ENCODE measurements around the gene SPHK1. TPM values are rescaled to one million over a fixed set of nuclear protein-coding genes. Genes with fewer than 3 reads are reported as not detected.

The SPHK1 gene
- total RNA-seq, 2 donors from 2014 or later: 6.6 to 34.1 TPM

GRCh38 chr17:76407509-76407908 lies 23.1 kb downstream of the SPHK1 start:
- Histone ChIP-seq H3K27ac (no peak overlapping the region), H3K9me3 (no peaks in the 10 kb centered on the region), H3K4me1 (replicated peaks) (no peaks in the 10 kb centered on the region), H3K4me3 (no peak overlapping the region), H3K27me3 (replicated peaks; ENCODE audit: insufficient read depth) (no peaks in the 10 kb centered on the region), H3K36me3 (no peaks in the 10 kb centered on the region)
- DNase-seq (ENCODE audit: low spot score): no peak
- WGBS: 92% methylated on average over 4 of the region's 4 CpGs
- intact Hi-C loops (cut with DNase I): loop anchor here (5.0 kb wide), 1 partner anchor 100 kb away; no protein-coding TSS in a partner anchor
- TF ChIP-seq POLR2AphosphoS5 (IDR thresholded peaks at IDR 0.05) (no peak), CTCF (IDR thresholded peaks at IDR 0.05) (no peak), POLR2A (IDR thresholded peaks at IDR 0.05) (no peak)

GRCh38 chr17:76408037-76408849 lies 23.8 kb downstream of the SPHK1 start:
- no peaks in the 10 kb centered on the region for H3K36me3 ChIP-seq
- no peaks in the 10 kb centered on the region for H3K27me3 ChIP-seq (replicated peaks; ENCODE audit: insufficient read depth)
- no peaks in the 10 kb centered on the region for H3K9me3 ChIP-seq
- H3K4me1 ChIP-seq (replicated peaks): no peaks in the 10 kb centered on the region
- H3K4me3 ChIP-seq: no peak overlapping the region
- peak; percentile 65 for DNase-seq (ENCODE audit: low spot score)
- TF ChIP-seq CTCF (IDR thresholded peaks at IDR 0.05): peak; percentile 29 to 70 (median 62)
- TF ChIP-seq POLR2AphosphoS5 (IDR thresholded peaks at IDR 0.05): peak; percentile 28
- TF ChIP-seq POLR2A (IDR thresholded peaks at IDR 0.05): no peak
- intact Hi-C loops (cut with DNase I): loop anchor here (5.0 kb wide), 1 partner anchor 99 kb away; no protein-coding TSS in a partner anchor
- WGBS: 69% methylated on average over 12 of the region's 12 CpGs
- H3K27ac ChIP-seq: no peak overlapping the region

- intact Hi-C loops (cut with DNase I): loop anchor here (5.0 kb wide), 1 partner anchor 42 kb away; the partner anchor contains the start of gene UBE2O
- Histone ChIP-seq H3K4me1 (replicated peaks) (no peaks in the 10 kb centered on the region), H3K27ac (no peak overlapping the region), H3K9me3 (no peaks in the 10 kb centered on the region), H3K36me3 (no peaks in the 10 kb centered on the region), H3K27me3 (replicated peaks; ENCODE audit: insufficient read depth) (no peaks in the 10 kb centered on the region), H3K4me3 (no peak overlapping the region)
- 90% methylated on average over 15 of the region's 15 CpGs for WGBS
- DNase-seq (ENCODE audit: low spot score): no peak
- TF ChIP-seq CTCF (IDR thresholded peaks at IDR 0.05): no peak
- TF ChIP-seq POLR2AphosphoS5 (IDR thresholded peaks at IDR 0.05): no peak
- TF ChIP-seq POLR2A (IDR thresholded peaks at IDR 0.05): no peak
Measured at GRCh38 chr17:76410328-76410965, 26.0 kb downstream of the SPHK1 start.

- Histone ChIP-seq H3K27ac (no peak overlapping the region), H3K9me3 (no peaks in the 10 kb centered on the region), H3K4me3 (no peak overlapping the region), H3K36me3 (no peaks in the 10 kb centered on the region), H3K4me1 (replicated peaks) (no peaks in the 10 kb centered on the region), H3K27me3 (replicated peaks; ENCODE audit: insufficient read depth) (no peaks in the 10 kb centered on the region)
- intact Hi-C loops (cut with DNase I): loop anchor here (5.0 kb wide), 1 partner anchor 41 kb away; the partner anchor contains the start of gene UBE2O
- WGBS: 88% methylated on average over 5 of the region's 5 CpGs
- TF ChIP-seq CTCF (IDR thresholded peaks at IDR 0.05) (no peak), POLR2A (IDR thresholded peaks at IDR 0.05) (no peak), POLR2AphosphoS5 (IDR thresholded peaks at IDR 0.05) (no peak)
- no peak for DNase-seq (ENCODE audit: low spot score)
Measured at GRCh38 chr17:76411247-76411646, 26.8 kb downstream of the SPHK1 start.
